A673 (cell line): Measurements from ENCODE around the gene MTIF2. TPM values are rescaled to one million over a fixed set of nuclear protein-coding genes. Genes with fewer than 3 reads are reported as not detected.

Source experiments
- BruUV-seq: library from RNA; stranded (reverse); fragments of 400-500 nt; replicated peaks from 2 replicates; lab custom pipeline; 2021; lab: Mats Ljungman, UMichigan
- CTCF ChIA-PET: fragments of 300-600 bp; sonication (Branson Sonifier 250); formaldehyde crosslinking; loops from one replicate; lab custom pipeline; 2022; ENCODE audit warnings: antibody characterized with exemption; lab: Charles Lee
- POLR2A ChIA-PET: fragments of 300-600 bp; sonication (Branson Sonifier 250); formaldehyde crosslinking; loops from one replicate; lab custom pipeline; 2022; ENCODE audit warnings: antibody characterized with exemption; ENCODE audit not compliant: low non-redundant PET; lab: Charles Lee
- DNase-seq: peaks from one replicate; pipeline ENCODE4 v3.0.0-alpha.2; 2015; ENCODE audit warnings: low spot score
- H3K27ac ChIP-seq: fragments of 200-600 bp; sonication (generic); 2 replicates; pipeline ENCODE4 v1.5.1; 2016; ENCODE audit warnings: mixed run types, low read depth, mild to moderate bottlenecking, mixed read lengths, antibody characterized with exemption, low read length; ENCODE audit not compliant: poor library complexity, severe bottlenecking
- H3K27me3 ChIP-seq: fragments of 200-600 bp; sonication (generic); replicated peaks from 2 replicates; pipeline ENCODE4 v1.6.1; 2017; ENCODE audit warnings: mixed run types, low read depth, mild to moderate bottlenecking, mixed read lengths, antibody characterized with exemption, low read length; ENCODE audit not compliant: insufficient read depth, poor library complexity
- H3K36me3 ChIP-seq: fragments of 200-600 bp; sonication (generic); 2 replicates; pipeline ENCODE4 v1.6.1; 2016; ENCODE audit warnings: mixed run types, mild to moderate bottlenecking, mixed read lengths, antibody characterized with exemption, low read length; ENCODE audit not compliant: insufficient read depth, poor library complexity, severe bottlenecking
- H3K4me1 ChIP-seq: fragments of 200-600 bp; sonication (generic); 2 replicates; pipeline ENCODE4 v1.6.1; 2017; ENCODE audit warnings: mixed run types, mild to moderate bottlenecking, mixed read lengths, antibody characterized with exemption, low read length; ENCODE audit not compliant: insufficient read depth, poor library complexity, severe bottlenecking
- H3K4me3 ChIP-seq: fragments of 200-600 bp; sonication (generic); 2 replicates; pipeline ENCODE4 v1.5.1; 2016; ENCODE audit warnings: low read depth, mixed run types, mild to moderate bottlenecking, mixed read lengths, low read length; ENCODE audit not compliant: poor library complexity, severe bottlenecking
- H3K9me3 ChIP-seq: fragments of 200-600 bp; sonication (generic); 2 replicates; pipeline ENCODE4 v1.6.1; 2016; ENCODE audit warnings: mixed run types, low read depth, mild to moderate bottlenecking, mixed read lengths, antibody characterized with exemption, low read length; ENCODE audit not compliant: poor library complexity, severe bottlenecking
- CTCF ChIP-seq: fragments of 300-800, 200-600 bp; sonication (generic); conservative IDR thresholded peaks from 2 replicates; pipeline ENCODE4 v1.5.1; 2017; ENCODE audit warnings: low read depth, mild to moderate bottlenecking, antibody characterized with exemption, low read length, moderate library complexity, mixed read lengths
- EZH2 ChIP-seq: fragments of 200-600 bp; sonication (generic); IDR thresholded peaks from 2 replicates; pipeline ENCODE4 v1.6.1; 2017; ENCODE audit warnings: borderline replicate concordance, low read depth, mild to moderate bottlenecking, mixed read lengths, antibody characterized with exemption, low read length; ENCODE audit not compliant: poor library complexity, severe bottlenecking
- intact Hi-C: fragments of 100-400 bp; cut with micrococcal nuclease; formaldehyde crosslinking; loops from one replicate; pipeline ENCODE4 v1.10.0; 2022; ENCODE audit not compliant: unreplicated experiment
- total RNA-seq: library from RNA; stranded (reverse); gene quantifications from 2 replicates; pipeline ENCODE4 v1.2.3, GENCODE V29; 2021

The MTIF2 gene
- total RNA-seq, 1 experiment from 2014 or later, result 45.0 TPM

- Histone ChIP-seq H3K27me3 (no peaks in the 10 kb centered on the region), H3K9me3 (no peaks in the 10 kb centered on the region), H3K4me3 (peak overlapping the region; percentile 85), H3K36me3 (peaks cover 32% of the 10 kb centered on the region), H3K27ac (peak overlapping the region; percentile 98), H3K4me1 (peaks cover 22% of the 10 kb centered on the region)
- ChIA-PET POLR2A (no interaction called here), CTCF (no interaction called here)
- DNase-seq, result no peak
- TSS peak; percentile 71 for BruUV-seq
- TF ChIP-seq EZH2 (no peak), CTCF (no peak)
- intact Hi-C loops, result loop anchor here (1.0 to 2.0 kb wide), 3 partner anchors 181 to 386 kb away; partner anchors contain the start of genes CCDC88A, PPP4R3B and RTN4
Measured at GRCh38 chr2:55231546-55232083, 37.4 kb downstream of the MTIF2 start.

GRCh38 chr2:55230551-55230950, 38.5 kb downstream of the MTIF2 start:
- H3K4me1 ChIP-seq, result peaks cover 22% of the 10 kb centered on the region
- no peaks in the 10 kb centered on the region for H3K27me3 ChIP-seq
- no peak overlapping the region for H3K4me3 ChIP-seq
- no peak overlapping the region for H3K27ac ChIP-seq
- TF ChIP-seq CTCF (no peak), EZH2 (no peak)
- peaks cover 22% of the 10 kb centered on the region for H3K36me3 ChIP-seq
- POLR2A ChIA-PET, result interaction anchor here (0.7 kb wide), 1 partner anchor 154 kb away, joined by 3 read pairs; no protein-coding TSS in a partner anchor
- no TSS peak for BruUV-seq
- no peak for DNase-seq
- intact Hi-C loops, result no loop called here
- CTCF ChIA-PET, result no interaction called here
- no peaks in the 10 kb centered on the region for H3K9me3 ChIP-seq

- TF ChIP-seq EZH2 (no peak), CTCF (no peak)
- Histone ChIP-seq H3K27me3 (no peaks in the 10 kb centered on the region), H3K36me3 (peaks cover 8% of the 10 kb centered on the region), H3K9me3 (no peaks in the 10 kb centered on the region), H3K27ac (no peak overlapping the region), H3K4me3 (no peak overlapping the region), H3K4me1 (peaks cover 11% of the 10 kb centered on the region)
- no TSS peak for BruUV-seq
- ChIA-PET CTCF (no interaction called here), POLR2A (no interaction called here)
- DNase-seq, result no peak
- intact Hi-C loops, result no loop called here
Measured at GRCh38 chr2:55229221-55229620, 39.8 kb downstream of the MTIF2 start.
